ENCODE results near the gene DGKG.

DNA sequence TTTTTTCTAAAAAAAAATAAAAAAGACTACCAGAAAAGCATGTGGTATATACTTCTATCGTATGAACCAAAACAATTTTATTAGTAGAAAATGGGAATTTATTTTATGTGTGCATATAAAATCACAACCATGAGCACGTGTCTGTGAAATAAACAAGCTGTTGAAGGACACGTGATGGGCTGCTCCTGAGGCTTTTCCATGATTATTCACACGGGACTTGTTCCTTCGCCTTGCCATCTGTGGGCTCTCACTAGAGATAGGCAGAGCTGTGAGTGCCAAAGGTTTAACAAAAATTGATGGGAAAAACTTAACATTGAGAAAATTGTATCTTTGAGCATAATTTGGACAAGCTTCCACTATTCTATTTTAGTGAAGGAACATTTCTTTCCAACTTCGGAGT lies 240.8 kb downstream of the DGKG start:
- TF ChIP-seq, protein P1, sequence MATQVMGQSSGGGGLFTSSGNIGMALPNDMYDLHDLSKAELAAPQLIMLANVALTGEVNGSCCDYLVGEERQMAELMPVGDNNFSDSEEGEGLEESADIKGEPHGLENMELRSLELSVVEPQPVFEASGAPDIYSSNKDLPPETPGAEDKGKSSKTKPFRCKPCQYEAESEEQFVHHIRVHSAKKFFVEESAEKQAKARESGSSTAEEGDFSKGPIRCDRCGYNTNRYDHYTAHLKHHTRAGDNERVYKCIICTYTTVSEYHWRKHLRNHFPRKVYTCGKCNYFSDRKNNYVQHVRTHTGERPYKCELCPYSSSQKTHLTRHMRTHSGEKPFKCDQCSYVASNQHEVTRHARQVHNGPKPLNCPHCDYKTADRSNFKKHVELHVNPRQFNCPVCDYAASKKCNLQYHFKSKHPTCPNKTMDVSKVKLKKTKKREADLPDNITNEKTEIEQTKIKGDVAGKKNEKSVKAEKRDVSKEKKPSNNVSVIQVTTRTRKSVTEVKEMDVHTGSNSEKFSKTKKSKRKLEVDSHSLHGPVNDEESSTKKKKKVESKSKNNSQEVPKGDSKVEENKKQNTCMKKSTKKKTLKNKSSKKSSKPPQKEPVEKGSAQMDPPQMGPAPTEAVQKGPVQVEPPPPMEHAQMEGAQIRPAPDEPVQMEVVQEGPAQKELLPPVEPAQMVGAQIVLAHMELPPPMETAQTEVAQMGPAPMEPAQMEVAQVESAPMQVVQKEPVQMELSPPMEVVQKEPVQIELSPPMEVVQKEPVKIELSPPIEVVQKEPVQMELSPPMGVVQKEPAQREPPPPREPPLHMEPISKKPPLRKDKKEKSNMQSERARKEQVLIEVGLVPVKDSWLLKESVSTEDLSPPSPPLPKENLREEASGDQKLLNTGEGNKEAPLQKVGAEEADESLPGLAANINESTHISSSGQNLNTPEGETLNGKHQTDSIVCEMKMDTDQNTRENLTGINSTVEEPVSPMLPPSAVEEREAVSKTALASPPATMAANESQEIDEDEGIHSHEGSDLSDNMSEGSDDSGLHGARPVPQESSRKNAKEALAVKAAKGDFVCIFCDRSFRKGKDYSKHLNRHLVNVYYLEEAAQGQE (IDR thresholded peaks at IDR 0.05; ENCODE audit: low read depth, low read length): no peak
- no peak for TF ChIP-seq RCOR1 (IDR thresholded peaks at IDR 0.05; ENCODE audit: low read length)
- TF ChIP-seq TAF1 (IDR thresholded peaks at IDR 0.05; ENCODE audit: borderline replicate concordance, low read depth, low read length): no peak
- TF ChIP-seq, protein P2, sequence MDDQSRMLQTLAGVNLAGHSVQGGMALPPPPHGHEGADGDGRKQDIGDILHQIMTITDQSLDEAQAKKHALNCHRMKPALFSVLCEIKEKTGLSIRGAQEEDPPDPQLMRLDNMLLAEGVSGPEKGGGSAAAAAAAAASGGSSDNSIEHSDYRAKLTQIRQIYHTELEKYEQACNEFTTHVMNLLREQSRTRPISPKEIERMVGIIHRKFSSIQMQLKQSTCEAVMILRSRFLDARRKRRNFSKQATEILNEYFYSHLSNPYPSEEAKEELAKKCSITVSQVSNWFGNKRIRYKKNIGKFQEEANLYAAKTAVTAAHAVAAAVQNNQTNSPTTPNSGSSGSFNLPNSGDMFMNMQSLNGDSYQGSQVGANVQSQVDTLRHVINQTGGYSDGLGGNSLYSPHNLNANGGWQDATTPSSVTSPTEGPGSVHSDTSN (IDR thresholded peaks at IDR 0.05): no peak
- TF ChIP-seq EP300 (IDR thresholded peaks at IDR 0.05; ENCODE audit: borderline replicate concordance in 1 of 2, low read depth in 1 of 2, low read length in 1 of 2): no peak
- TF ChIP-seq, protein P3, sequence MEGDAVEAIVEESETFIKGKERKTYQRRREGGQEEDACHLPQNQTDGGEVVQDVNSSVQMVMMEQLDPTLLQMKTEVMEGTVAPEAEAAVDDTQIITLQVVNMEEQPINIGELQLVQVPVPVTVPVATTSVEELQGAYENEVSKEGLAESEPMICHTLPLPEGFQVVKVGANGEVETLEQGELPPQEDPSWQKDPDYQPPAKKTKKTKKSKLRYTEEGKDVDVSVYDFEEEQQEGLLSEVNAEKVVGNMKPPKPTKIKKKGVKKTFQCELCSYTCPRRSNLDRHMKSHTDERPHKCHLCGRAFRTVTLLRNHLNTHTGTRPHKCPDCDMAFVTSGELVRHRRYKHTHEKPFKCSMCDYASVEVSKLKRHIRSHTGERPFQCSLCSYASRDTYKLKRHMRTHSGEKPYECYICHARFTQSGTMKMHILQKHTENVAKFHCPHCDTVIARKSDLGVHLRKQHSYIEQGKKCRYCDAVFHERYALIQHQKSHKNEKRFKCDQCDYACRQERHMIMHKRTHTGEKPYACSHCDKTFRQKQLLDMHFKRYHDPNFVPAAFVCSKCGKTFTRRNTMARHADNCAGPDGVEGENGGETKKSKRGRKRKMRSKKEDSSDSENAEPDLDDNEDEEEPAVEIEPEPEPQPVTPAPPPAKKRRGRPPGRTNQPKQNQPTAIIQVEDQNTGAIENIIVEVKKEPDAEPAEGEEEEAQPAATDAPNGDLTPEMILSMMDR (IDR thresholded peaks at IDR 0.05): no peak
